HG03045 (cell line): ENCODE data around the gene SNX17.
A peak's percentile ranks its signal among the peaks of the same experiment; 100 is the strongest.

Experiments used
- ATAC-seq: cut with Tn5 transposase; IDR thresholded peaks from one replicate; pipeline ENCODE4 v1.9.1; 2021; ENCODE audit warnings: mild to moderate bottlenecking, moderate library complexity; ENCODE audit not compliant: unreplicated experiment

Gene SNX17

GRCh38 chr2:27362678-27363420, 7.6 kb upstream of the SNX17 start:
- no peak for ATAC-seq

- no peak for ATAC-seq
Measured at GRCh38 chr2:27363933-27364332, 6.5 kb upstream of the SNX17 start.

GRCh38 chr2:27369471-27370025, 868 bp upstream of the SNX17 start:
- peak; percentile 11 for ATAC-seq

- peak; percentile 36 for ATAC-seq
Measured at GRCh38 chr2:27370816-27371620, 602 bp downstream of the SNX17 start.

- no peak for ATAC-seq
Measured at GRCh38 chr2:27372937-27373336, 2.5 kb downstream of the SNX17 start.

GRCh38 chr2:27373567-27373966, 3.2 kb downstream of the SNX17 start:
- ATAC-seq: no peak

GRCh38 chr2:27375513-27376099, 5.2 kb downstream of the SNX17 start:
- no peak for ATAC-seq

GRCh38 chr2:27376151-27376865, 5.9 kb downstream of the SNX17 start:
- no peak for ATAC-seq

GRCh38 chr2:27376866-27377617, 6.6 kb downstream of the SNX17 start:
- ATAC-seq: no peak

GRCh38 chr2:27377618-27378095, 7.2 kb downstream of the SNX17 start:
- ATAC-seq: no peak

- no peak for ATAC-seq
Measured at GRCh38 chr2:27378096-27378808, 7.8 kb downstream of the SNX17 start.

- ATAC-seq: no peak
Measured at GRCh38 chr2:27378809-27379290, 8.4 kb downstream of the SNX17 start.

GRCh38 chr2:27379383-27379835, 9.0 kb downstream of the SNX17 start:
- ATAC-seq: no peak

GRCh38 chr2:27379836-27380625, 9.6 kb downstream of the SNX17 start:
- no peak for ATAC-seq

- ATAC-seq: peak; percentile 76
Measured at GRCh38 chr2:27380626-27381545, 10.5 kb downstream of the SNX17 start, which contains the start of gene ZNF513. ZNF513 (minus strand) TSS chr2:27380734; CDS start chr2:27380526, 208 bp downstream.

GRCh38 chr2:27381577-27382181, 11.3 kb downstream of the SNX17 start:
- ATAC-seq: no peak
